Right renal cortex interstitium (tissue), 3 donors: ENCODE measurements around the gene REG4. TPM values are rescaled to one million over a fixed set of nuclear protein-coding genes. Genes with fewer than 3 reads are reported as not detected.

Experiments used
- DNase-seq, 3 donors: peaks; one replicate each; pipeline ENCODE4 v3.0.0-alpha.2; 2013; ENCODE audit warnings: low read depth in 3 of 3, low spot score in 2 of 3
- polyA plus RNA-seq, 3 donors: library from polyadenylated mRNA; unstranded; fragments of 120-200 nt; gene quantifications; one replicate each; pipeline ENCODE4 v1.2.1, GENCODE V29; 2013; ENCODE audit not compliant: insufficient read length in 3 of 3

REG4 gene
- polyA plus RNA-seq, 3 donors, result 0.75 to 1.4 (median 0.85) TPM

- DNase-seq, result no peak
These were observed 66.7 kb downstream of the REG4 start for GRCh38 chr1:119744598-119744942.

Other genes with a start within 250 kb of the REG4 start
- 10 to 100 TPM; 21.2 to 23.7 (median 21.9) TPM for gene ZNF697, start 163.2 kb downstream of the REG4 start, polyA plus RNA-seq
- 100 to 1,000 TPM; 238 to 292 (median 288) TPM for gene PHGDH, start 99.5 kb downstream of the REG4 start, polyA plus RNA-seq
- 100 to 1,000 TPM in 1 of 3 donors, 10 to 100 TPM in 2; 44.8 to 113 (median 80.0) TPM for gene HMGCS2, start 42.6 kb downstream of the REG4 start, polyA plus RNA-seq
- not detected for gene ADAM30, start 85.1 kb upstream of the REG4 start, polyA plus RNA-seq